Aorta (tissue), 5 donors: Measurements from ENCODE around the gene CDK4. TPM values are rescaled to one million over a fixed set of nuclear protein-coding genes. Genes with fewer than 3 reads are reported as not detected.

Experiments used
- ATAC-seq: fragments of 200-7000 bp; cut with Tn5 transposase; one replicate; pipeline ENCODE4 v1.9.1; 2022; ENCODE audit warnings: moderate library complexity; ENCODE audit not compliant: low FRiP score
- DNase-seq, 2 donors: peaks; one replicate each; pipeline ENCODE4 v3.0.0-alpha.2; 2020
- H3K27ac ChIP-seq, 2 donors: one replicate each; pipeline ENCODE4 v1.5.1; 2013; ENCODE audit warnings: low read length in 2 of 2, mild to moderate bottlenecking in 2 of 2, moderate library complexity in 2 of 2, control low read depth in 1 of 2, inconsistent platforms in 1 of 2, low read depth in 1 of 2
- H3K27me3 ChIP-seq, 2 donors: one replicate each; pipeline ENCODE4 v1.6.1; 2013; ENCODE audit warnings: control low read depth in 1 of 2, low read length in 1 of 2, mild to moderate bottlenecking in 1 of 2, moderate library complexity in 1 of 2; ENCODE audit not compliant: insufficient read depth in 2 of 2, control insufficient read depth in 1 of 2
- H3K36me3 ChIP-seq, 2 donors: one replicate each; pipeline ENCODE4 v1.6.1; 2013; ENCODE audit warnings: control low read depth in 1 of 2, low read length in 1 of 2, mild to moderate bottlenecking in 1 of 2; ENCODE audit not compliant: insufficient read depth in 2 of 2, control insufficient read depth in 1 of 2
- H3K4me1 ChIP-seq, 2 donors: one replicate each; pipeline ENCODE4 v1.6.1; 2013; ENCODE audit warnings: low read length in 2 of 2, control low read depth in 1 of 2, mild to moderate bottlenecking in 1 of 2, moderate library complexity in 1 of 2; ENCODE audit not compliant: insufficient read depth in 2 of 2, control insufficient read depth in 1 of 2
- H3K4me3 ChIP-seq, 2 donors: one replicate each; pipeline ENCODE4 v1.5.1; 2013; ENCODE audit warnings: low read length in 2 of 2, control low read depth in 1 of 2, mild to moderate bottlenecking in 1 of 2
- H3K9me3 ChIP-seq: one replicate; pipeline ENCODE4 v1.6.1; 2013; ENCODE audit warnings: mild to moderate bottlenecking, low read length; ENCODE audit not compliant: control insufficient read depth
- WGBS, 2 donors: extraction: QIAGEN DNeasy Blood & Tissue Kit; methylation state at CpG; one replicate each; pipeline ENCODE4 v1.1.7; 2013; 5-methylcytosine and 5-hydroxymethylcytosine counted together
- intact Hi-C, 2 donors: fragments of 100-400 bp; cut with DNase I; formaldehyde crosslinking; loops; one replicate each; pipeline versions ENCODE4 v1.14.2 to v1.15.0; 2022
- polyA plus RNA-seq, 2 donors: library from polyadenylated mRNA; stranded (reverse); fragments of 200-250 nt; gene quantifications; one replicate each; pipeline ENCODE4 v1.2.3, GENCODE V29; 2013
- total RNA-seq, 2 donors: library from RNA; stranded (reverse); fragmentation: NEBNext Ultra II Directional; extraction: Animal tissue kit (Norgen Biotek cat#: 25700); gene quantifications; one replicate each; pipeline ENCODE4 v1.2.1, GENCODE V29; 2021
- donor health status: healthy with polysubstance abuse.
- donor health status: Bipolar disorder and iron deficiency.
- donor health status: DM: no; HTN: no; CAD: no.
- donor health status: DM: no; HTN: no; CAD: no.
- donor health status: DM: yes; HTN: yes; CAD: no.

Gene CDK4
- total and polyA plus RNA-seq, 4 donors, result 44.7 to 60.4 (median 54.8) TPM

GRCh38 chr12:57726884-57727757, 25.0 kb downstream of the CDK4 start:
- Histone ChIP-seq H3K36me3 (no peaks in the 10 kb centered on the region), H3K4me3 (peak overlapping the region in 1 of 2 donors; percentile 34), H3K9me3 (no peaks in the 10 kb centered on the region), H3K27ac (no peak overlapping the region), H3K27me3 (no peaks in the 10 kb centered on the region), H3K4me1 (no peaks in the 10 kb centered on the region)
- ATAC-seq, result peak; percentile 15
- WGBS, 2 donors, result 10 to 12% methylated on average over 76 of the region's 76 CpGs
- intact Hi-C loops, result no loop called here
- peak; percentile 66 to 83 for DNase-seq

GRCh38 chr12:57726151-57726883, 25.8 kb downstream of the CDK4 start:
- Histone ChIP-seq H3K4me1 (no peaks in the 10 kb centered on the region), H3K36me3 (no peaks in the 10 kb centered on the region), H3K27ac (no peak overlapping the region), H3K27me3 (no peaks in the 10 kb centered on the region), H3K4me3 (peak overlapping the region in 1 of 2 donors; percentile 34), H3K9me3 (no peaks in the 10 kb centered on the region)
- WGBS, 2 donors, result 1 to 6% methylated on average over 65 to 79 of the region's 79 CpGs
- intact Hi-C loops, result no loop called here
- peak; percentile 81 to 91 for DNase-seq
- peak; percentile 76 for ATAC-seq

GRCh38 chr12:57725851-57726150, 26.3 kb downstream of the CDK4 start:
- Histone ChIP-seq H3K27me3 (no peaks in the 10 kb centered on the region), H3K36me3 (peaks cover 0 to 2% of the 10 kb centered on the region in 2 donors), H3K27ac (no peak overlapping the region), H3K9me3 (no peaks in the 10 kb centered on the region), H3K4me3 (peak overlapping the region in 1 of 2 donors; percentile 34), H3K4me1 (no peaks in the 10 kb centered on the region)
- ATAC-seq (no peak), DNase-seq (no peak)
- intact Hi-C loops, result no loop called here
- 6 to 8% methylated on average over 10 of the region's 10 CpGs for WGBS, 2 donors

- Histone ChIP-seq H3K36me3 (peaks cover 0 to 4% of the 10 kb centered on the region in 2 donors), H3K27me3 (no peaks in the 10 kb centered on the region), H3K27ac (no peak overlapping the region), H3K4me3 (no peak overlapping the region), H3K4me1 (no peaks in the 10 kb centered on the region), H3K9me3 (no peaks in the 10 kb centered on the region)
- ATAC-seq (no peak), DNase-seq (no peak)
- WGBS, 2 donors, result 44 to 52% methylated on average over 6 to 11 of the region's 11 CpGs
- intact Hi-C loops, result no loop called here
These were observed 27.0 kb downstream of the CDK4 start for GRCh38 chr12:57724936-57725740.

GRCh38 chr12:57724003-57724935, 27.8 kb downstream of the CDK4 start:
- WGBS, 2 donors, result 82% methylated on average over 12 of the region's 12 CpGs
- H3K4me1 ChIP-seq, result no peaks in the 10 kb centered on the region
- peaks cover 0 to 4% of the 10 kb centered on the region in 2 donors for H3K36me3 ChIP-seq
- intact Hi-C loops, result no loop called here
- H3K9me3 ChIP-seq, result no peaks in the 10 kb centered on the region
- no peak overlapping the region for H3K27ac ChIP-seq
- H3K4me3 ChIP-seq, result no peak overlapping the region
- ATAC-seq, result no peak
- no peaks in the 10 kb centered on the region for H3K27me3 ChIP-seq
- peak in 1 of 2 donors; percentile 49 for DNase-seq

GRCh38 chr12:57723630-57723962, 28.5 kb downstream of the CDK4 start:
- intact Hi-C loops, result no loop called here
- Histone ChIP-seq H3K36me3 (peaks cover 0 to 4% of the 10 kb centered on the region in 2 donors), H3K9me3 (no peaks in the 10 kb centered on the region), H3K27me3 (no peaks in the 10 kb centered on the region), H3K4me3 (no peak overlapping the region), H3K27ac (no peak overlapping the region), H3K4me1 (no peaks in the 10 kb centered on the region)
- WGBS, 2 donors, result 64 to 65% methylated on average over 2 of the region's 2 CpGs
- no peak for ATAC-seq
- DNase-seq, result no peak

- H3K27me3 ChIP-seq, result no peaks in the 10 kb centered on the region
- 57 to 62% methylated on average over 10 to 11 of the region's 11 CpGs for WGBS, 2 donors
- no peaks in the 10 kb centered on the region for H3K9me3 ChIP-seq
- intact Hi-C loops, result no loop called here
- H3K36me3 ChIP-seq, result peaks cover 0 to 6% of the 10 kb centered on the region in 2 donors
- H3K4me1 ChIP-seq, result no peaks in the 10 kb centered on the region
- DNase-seq, result no peak
- no peak for ATAC-seq
- H3K4me3 ChIP-seq, result no peak overlapping the region
- H3K27ac ChIP-seq, result no peak overlapping the region
These were observed 29.1 kb downstream of the CDK4 start for GRCh38 chr12:57722716-57723629.
